ENCODE results near the gene MRTFA.

Gene MRTFA

GRCh38 chr22:40482886-40483285 is 153.6 kb downstream of the MRTFA start:
- DNase-seq: no peak

DNA sequence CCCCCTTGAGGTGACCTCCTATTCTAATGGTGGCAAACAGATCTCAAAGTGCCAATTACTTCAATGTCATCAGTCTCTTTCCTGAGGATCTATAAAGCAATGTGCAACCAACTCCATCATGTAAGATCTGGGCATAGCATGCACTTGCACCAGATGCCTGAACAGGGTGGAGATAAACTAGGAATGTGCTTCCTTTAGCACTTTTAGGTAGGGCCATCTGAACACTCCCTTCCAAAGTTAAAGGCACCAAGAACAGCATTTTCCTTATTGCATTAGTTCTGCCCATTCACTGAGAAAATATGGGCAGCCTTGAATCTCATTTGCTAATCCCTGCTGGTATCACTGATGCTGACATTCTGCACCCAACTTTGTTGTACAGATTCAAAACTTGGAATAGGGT is 154.1 kb downstream of the MRTFA start:
- DNase-seq: no peak

DNA sequence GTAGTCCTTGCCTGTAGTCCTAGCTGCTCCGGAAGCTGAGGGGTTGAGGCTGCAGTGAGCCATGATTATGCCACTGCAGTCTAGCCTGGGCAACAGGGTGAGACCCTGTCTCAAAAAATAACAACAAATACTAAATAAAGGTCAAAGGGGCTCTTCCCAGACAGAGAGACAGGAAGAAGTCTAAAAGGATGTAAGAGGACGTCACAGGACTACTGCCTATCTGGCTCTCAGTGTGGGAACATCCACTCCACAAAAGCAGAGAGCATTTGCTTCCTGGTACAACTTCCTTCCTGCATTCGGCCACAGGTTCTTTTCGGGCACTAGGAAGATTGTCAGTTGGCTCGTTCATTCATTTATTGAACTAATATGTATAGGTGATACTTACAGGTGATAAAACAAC is 155.5 kb downstream of the MRTFA start:
- DNase-seq: no peak

DNA sequence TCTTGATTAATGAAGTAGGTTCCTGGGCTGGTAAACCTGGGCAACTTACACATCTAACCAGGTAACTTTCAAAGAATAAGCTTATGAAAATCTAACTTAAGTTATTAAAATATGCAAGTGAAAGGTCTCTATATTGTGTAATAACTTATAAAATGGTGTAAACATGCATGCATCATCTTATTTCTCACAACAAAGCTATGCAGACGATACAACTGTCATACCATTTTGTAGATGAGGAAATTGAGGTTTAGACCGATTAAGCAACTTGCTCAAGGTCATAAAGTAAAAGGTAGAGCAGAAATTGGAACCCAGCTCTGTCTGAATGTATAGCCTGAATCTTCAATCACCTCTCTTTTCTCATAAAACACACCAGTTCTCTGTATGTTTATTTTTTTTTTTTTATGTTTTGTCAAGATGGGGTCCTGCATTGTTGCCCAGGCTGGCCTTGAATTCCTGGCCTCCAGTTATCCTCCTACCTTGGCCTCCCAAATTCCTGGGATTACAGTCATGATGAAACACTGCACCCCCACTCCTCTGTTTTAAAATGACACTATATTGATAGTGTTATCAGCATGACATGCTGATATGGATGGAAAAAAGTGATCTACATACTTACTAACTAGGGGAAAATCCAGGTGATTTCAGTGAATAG is 156.5 kb downstream of the MRTFA start:
- no peak for DNase-seq

- DNase-seq: no peak
These were observed 157.3 kb downstream of the MRTFA start for GRCh38 chr22:40479126-40479800.

- no peak for DNase-seq
These were observed 158.0 kb downstream of the MRTFA start for GRCh38 chr22:40478338-40479125.

DNA sequence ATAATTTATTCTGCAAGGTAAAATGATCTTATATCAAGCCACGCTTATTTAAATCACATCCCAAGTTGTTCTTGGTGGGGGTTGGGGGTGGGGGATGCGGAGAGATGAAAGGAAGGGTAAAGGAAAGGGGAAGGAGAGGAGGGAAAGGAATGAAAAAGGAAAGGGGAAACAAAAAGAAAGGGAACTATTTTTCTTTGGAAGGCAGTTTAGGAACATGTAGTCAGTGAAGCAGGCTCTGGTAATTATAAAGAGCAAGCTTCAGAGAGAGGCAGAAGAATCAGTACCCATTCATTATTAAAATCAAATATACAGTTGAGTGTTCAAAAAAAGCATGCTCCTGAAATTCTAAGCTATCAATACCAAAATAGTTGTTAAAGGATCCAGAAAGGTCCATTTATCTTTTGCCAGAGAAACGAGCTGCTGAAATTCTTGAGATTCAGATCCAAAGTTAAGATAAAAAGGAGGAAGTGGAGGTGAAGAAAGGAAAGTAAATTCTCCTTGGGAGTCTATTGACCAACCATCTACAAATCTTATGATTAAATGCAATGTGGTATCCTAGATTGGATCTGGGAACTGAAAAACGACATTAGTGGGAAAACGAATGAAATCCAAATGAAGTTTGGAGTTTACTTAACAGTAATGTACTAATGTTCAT is 158.7 kb downstream of the MRTFA start:
- DNase-seq: no peak

DNA sequence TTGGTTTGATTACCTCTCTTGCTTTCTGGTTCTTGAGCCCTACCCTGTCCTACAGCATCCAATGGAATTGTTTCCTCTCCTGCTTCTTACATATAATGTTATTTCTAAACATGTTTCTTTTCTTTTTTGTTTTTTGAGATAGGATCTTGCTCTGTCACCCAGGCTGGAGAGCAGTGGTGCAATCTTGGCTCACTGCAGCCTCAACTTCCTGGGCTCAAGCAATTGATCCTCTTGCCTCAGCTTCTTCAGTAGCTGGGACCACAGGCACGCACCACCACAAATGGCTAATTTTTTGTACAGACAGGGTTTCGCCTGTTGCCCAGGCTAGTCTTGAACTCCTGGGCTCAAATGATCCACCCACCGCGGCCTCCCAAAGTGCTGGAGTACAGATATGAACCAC is 160.2 kb downstream of the MRTFA start:
- no peak for DNase-seq

- no peak for DNase-seq
These were observed 162.8 kb downstream of the MRTFA start for GRCh38 chr22:40473703-40474102.

GRCh38 chr22:40472579-40472978 is 163.9 kb downstream of the MRTFA start:
- no peak for DNase-seq

- no peak for DNase-seq
These were observed 164.5 kb downstream of the MRTFA start for GRCh38 chr22:40472051-40472450.

GRCh38 chr22:40469181-40469580 is 167.3 kb downstream of the MRTFA start:
- DNase-seq: no peak

DNA sequence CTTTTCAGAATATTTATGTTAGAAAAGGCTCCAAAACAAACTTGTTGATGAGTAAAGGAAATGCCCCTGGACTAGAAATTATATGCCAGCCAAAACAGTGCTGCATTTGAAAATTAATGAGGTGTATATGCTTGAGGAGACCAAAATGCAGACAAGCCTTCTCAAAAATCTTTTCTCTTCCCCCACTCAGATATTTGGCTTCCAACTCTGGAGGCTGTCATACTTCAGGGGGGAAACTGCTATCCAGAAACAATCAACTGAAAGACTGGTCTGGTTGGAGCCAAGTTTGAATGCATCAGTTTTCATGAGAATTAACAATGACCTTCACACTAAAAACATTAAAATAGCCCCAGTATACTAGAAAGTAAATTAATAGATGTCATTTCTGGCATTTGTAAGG is 167.9 kb downstream of the MRTFA start:
- no peak for DNase-seq

GRCh38 chr22:40466976-40467375 is 169.5 kb downstream of the MRTFA start:
- DNase-seq: no peak

DNA sequence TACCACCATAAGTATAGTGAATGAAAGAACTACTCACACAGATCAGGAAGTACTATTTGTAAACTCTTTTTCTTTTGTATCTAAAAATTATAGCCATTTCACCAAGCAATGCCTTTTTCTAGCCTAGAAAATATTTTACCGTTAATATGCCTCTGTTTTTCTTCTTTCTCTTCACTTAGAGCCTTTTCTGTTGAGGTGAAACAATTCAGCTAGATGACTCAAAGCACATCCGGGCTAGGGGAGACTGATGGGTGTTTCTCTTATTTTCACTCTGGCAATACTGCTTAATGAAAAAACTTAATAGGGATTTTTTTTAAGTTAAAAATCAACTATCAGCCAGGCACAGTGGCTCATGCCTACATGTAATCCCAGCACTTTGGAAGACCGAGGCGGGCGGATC is 172.8 kb downstream of the MRTFA start:
- no peak for DNase-seq

GRCh38 chr22:40463017-40463631 is 173.4 kb downstream of the MRTFA start:
- DNase-seq: no peak

DNA sequence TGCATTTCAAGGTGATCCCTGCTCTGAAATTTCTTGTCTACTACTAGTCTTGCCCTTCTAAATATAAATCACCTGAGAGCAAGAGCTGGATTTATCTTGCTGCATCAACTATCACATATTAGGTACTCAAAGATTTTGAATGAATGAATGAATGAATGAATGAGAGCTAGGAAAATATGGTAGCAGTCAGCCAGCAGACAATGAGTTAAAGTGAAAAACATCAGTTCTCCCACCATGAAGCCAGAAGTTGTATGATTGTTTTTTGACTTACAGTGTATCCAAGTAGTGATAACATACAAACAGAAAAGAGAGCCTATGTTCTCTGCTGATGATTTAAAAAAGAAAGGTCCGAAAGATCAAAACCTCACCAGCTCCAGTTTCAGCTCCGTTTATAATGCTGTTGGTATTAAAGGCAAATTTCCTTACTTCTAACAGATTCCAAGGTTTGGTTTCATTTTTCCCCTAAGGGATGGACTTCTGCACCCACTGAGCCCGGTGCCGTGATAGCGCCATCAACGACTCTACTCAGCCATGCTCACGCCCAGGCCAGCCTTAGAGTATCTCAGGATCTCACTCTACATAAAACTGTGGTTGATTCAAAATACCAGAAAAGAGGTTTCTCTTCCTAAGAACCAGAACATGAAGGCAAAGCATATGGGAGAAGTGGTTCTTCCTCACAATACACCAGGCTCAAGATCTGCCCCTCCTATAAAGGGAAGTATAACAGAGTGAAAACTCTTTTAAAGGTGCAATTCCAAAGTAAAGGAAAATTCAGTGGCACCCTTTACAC is 174.1 kb downstream of the MRTFA start:
- no peak for DNase-seq

DNA sequence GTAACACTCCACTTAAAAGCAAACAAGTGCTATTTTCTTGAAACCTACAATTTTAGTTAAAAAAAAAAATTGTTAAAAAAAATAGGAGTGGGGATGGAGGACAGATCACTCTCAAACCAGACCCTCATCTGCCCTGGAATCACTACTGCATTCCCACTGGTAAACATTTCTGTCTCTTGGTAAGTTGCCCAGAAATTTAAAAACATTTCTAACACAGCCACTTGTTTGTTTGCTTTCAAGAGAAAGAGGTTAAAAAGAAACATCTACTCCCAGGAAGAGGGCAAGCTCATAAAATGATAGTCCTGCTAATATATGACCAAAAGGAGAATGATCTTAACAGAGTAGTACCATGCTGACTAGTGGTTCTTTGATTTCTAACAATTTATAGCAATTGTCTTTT is 182.8 kb downstream of the MRTFA start:
- no peak for DNase-seq

DNA sequence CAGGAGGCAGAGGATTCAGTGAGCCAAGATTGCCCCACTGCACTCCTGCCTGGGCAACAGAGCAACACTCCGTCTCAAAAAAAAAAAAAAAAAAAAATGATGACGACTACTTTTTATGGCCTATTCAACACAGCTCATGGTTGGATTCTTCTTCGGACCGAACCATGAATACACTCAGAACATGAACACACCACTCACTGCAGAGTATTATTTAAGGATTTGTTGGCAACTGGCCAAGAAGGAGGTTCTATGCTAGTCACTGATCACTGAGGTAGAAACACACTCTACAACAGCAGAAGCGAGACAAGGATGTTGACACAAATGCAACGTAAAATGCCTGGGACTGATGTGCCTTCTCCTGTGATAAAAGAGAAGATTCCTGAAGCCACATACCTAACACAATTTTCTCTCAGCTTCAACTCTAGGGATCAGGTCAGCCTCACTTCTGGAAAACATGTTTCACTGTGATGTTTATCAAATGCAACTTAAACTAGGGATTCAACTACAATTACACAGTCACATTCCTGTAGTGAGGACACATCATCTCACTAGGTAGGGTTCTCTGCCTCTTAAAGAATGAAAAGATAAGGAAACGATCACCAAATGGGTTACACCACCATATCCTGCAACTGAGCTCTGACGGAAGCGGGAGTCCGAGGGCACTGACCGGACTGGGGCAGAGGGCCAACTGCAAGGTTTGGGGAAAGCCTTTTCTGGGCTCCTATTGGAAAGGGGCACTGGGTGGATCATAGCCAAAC is 183.6 kb downstream of the MRTFA start:
- DNase-seq: no peak

- DNase-seq: no peak
These were observed 185.3 kb downstream of the MRTFA start for GRCh38 chr22:40451210-40451609.

GRCh38 chr22:40450616-40451015 is 185.9 kb downstream of the MRTFA start:
- no peak for DNase-seq

- no peak for DNase-seq
These were observed 186.9 kb downstream of the MRTFA start for GRCh38 chr22:40449676-40450035.
